ENCODE results near the gene HLCS. TPM values are rescaled to one million over a fixed set of nuclear protein-coding genes. Genes with fewer than 3 reads are reported as not detected.
"Not testable (repeated sequence)": the region's sequence is repeated elsewhere in the genome, so short reads cannot be mapped to it uniquely, and the experiment has no call there.

HLCS gene
- total and polyA plus RNA-seq, 2 donors = 8.6 to 22.9 TPM

- Histone ChIP-seq H3K4me3 (ENCODE audit: low read depth, low read length) (no peak overlapping the region), H3K36me3 (ENCODE audit: insufficient read depth) (no peaks in the 10 kb centered on the region), H3K27ac (ENCODE audit: low read depth) (no peak overlapping the region), H3K4me1 (ENCODE audit: insufficient read depth) (no peaks in the 10 kb centered on the region)
- DNase-seq (ENCODE audit: extremely low spot score) = no peak
- 81% methylated on average over 7 of the region's 7 CpGs for WGBS
Observed at GRCh38 chr21:36992671-36993070, 26.2 kb upstream of the HLCS start.

- WGBS = 63% methylated on average over 21 of the region's 21 CpGs
- DNase-seq (ENCODE audit: extremely low spot score) = no peak
- Histone ChIP-seq H3K4me3 (ENCODE audit: low read depth, low read length) (peak overlapping the region; percentile 55), H3K27ac (ENCODE audit: low read depth) (peak overlapping the region; percentile 81), H3K36me3 (ENCODE audit: insufficient read depth) (no peaks in the 10 kb centered on the region), H3K4me1 (ENCODE audit: insufficient read depth) (no peaks in the 10 kb centered on the region)
Observed at GRCh38 chr21:36990508-36991205, 24.2 kb upstream of the HLCS start.

- H3K4me3 ChIP-seq (ENCODE audit: low read depth, low read length) = peak overlapping the region; percentile 55
- peak; percentile 54 for DNase-seq (ENCODE audit: extremely low spot score)
- H3K4me1 ChIP-seq (ENCODE audit: insufficient read depth) = no peaks in the 10 kb centered on the region
- WGBS = 1% methylated on average over 97 of the region's 97 CpGs
- H3K36me3 ChIP-seq (ENCODE audit: insufficient read depth) = no peaks in the 10 kb centered on the region
- H3K27ac ChIP-seq (ENCODE audit: low read depth) = peak overlapping the region; percentile 98
Observed at GRCh38 chr21:36989699-36990507, 23.4 kb upstream of the HLCS start.

GRCh38 chr21:36989199-36989698, 22.8 kb upstream of the HLCS start:
- Histone ChIP-seq H3K27ac (ENCODE audit: low read depth) (peak overlapping the region; percentile 98), H3K4me3 (ENCODE audit: low read depth, low read length) (peak overlapping the region; percentile 55)
- 42% methylated on average over 22 of the region's 22 CpGs for WGBS
- H3K4me1 ChIP-seq (ENCODE audit: insufficient read depth); H3K36me3 ChIP-seq (ENCODE audit: insufficient read depth); DNase-seq (ENCODE audit: extremely low spot score): not testable (repeated sequence)

- 73% methylated on average over 4 of the region's 4 CpGs for WGBS
Observed at GRCh38 chr21:36988536-36988935, 22.1 kb upstream of the HLCS start.

GRCh38 chr21:36987845-36988244, 21.4 kb upstream of the HLCS start:
- Histone ChIP-seq H3K27ac (ENCODE audit: low read depth) (peak overlapping the region; percentile 18), H3K4me1 (ENCODE audit: insufficient read depth) (no peaks in the 10 kb centered on the region), H3K36me3 (ENCODE audit: insufficient read depth) (no peaks in the 10 kb centered on the region), H3K4me3 (ENCODE audit: low read depth, low read length) (no peak overlapping the region)
- no peak for DNase-seq (ENCODE audit: extremely low spot score)

More at GRCh38 chr21:36988536-36988935, 22.1 kb upstream of the HLCS start:
- H3K4me3 ChIP-seq (ENCODE audit: low read depth, low read length) = no peak overlapping the region
- no peak for DNase-seq (ENCODE audit: extremely low spot score)
- no peaks in the 10 kb centered on the region for H3K36me3 ChIP-seq (ENCODE audit: insufficient read depth)
- peak overlapping the region; percentile 18 for H3K27ac ChIP-seq (ENCODE audit: low read depth)
- H3K4me1 ChIP-seq (ENCODE audit: insufficient read depth) = no peaks in the 10 kb centered on the region

GRCh38 chr21:36985751-36986594, 19.5 kb upstream of the HLCS start:
- H3K27ac ChIP-seq (ENCODE audit: low read depth) = no peak overlapping the region
- no peak for DNase-seq (ENCODE audit: extremely low spot score)
- no peak overlapping the region for H3K4me3 ChIP-seq (ENCODE audit: low read depth, low read length)
- H3K4me1 ChIP-seq (ENCODE audit: insufficient read depth) = no peaks in the 10 kb centered on the region
- 93% methylated on average over 9 of the region's 9 CpGs for WGBS
- H3K36me3 ChIP-seq (ENCODE audit: insufficient read depth) = no peaks in the 10 kb centered on the region

GRCh38 chr21:36981977-36982700, 15.7 kb upstream of the HLCS start:
- 72% methylated on average over 6 of the region's 6 CpGs for WGBS
- Histone ChIP-seq H3K4me3 (ENCODE audit: low read depth, low read length) (no peak overlapping the region), H3K27ac (ENCODE audit: low read depth) (no peak overlapping the region), H3K36me3 (ENCODE audit: insufficient read depth) (no peaks in the 10 kb centered on the region), H3K4me1 (ENCODE audit: insufficient read depth) (no peaks in the 10 kb centered on the region)
- no peak for DNase-seq (ENCODE audit: extremely low spot score)

GRCh38 chr21:36981049-36981391, 14.6 kb upstream of the HLCS start:
- no peak for DNase-seq (ENCODE audit: extremely low spot score)
- WGBS = 46% methylated on average over 2 of the region's 2 CpGs
- Histone ChIP-seq H3K27ac (ENCODE audit: low read depth) (no peak overlapping the region), H3K36me3 (ENCODE audit: insufficient read depth) (no peaks in the 10 kb centered on the region), H3K4me3 (ENCODE audit: low read depth, low read length) (peak overlapping the region; percentile 35), H3K4me1 (ENCODE audit: insufficient read depth) (no peaks in the 10 kb centered on the region)

- DNase-seq (ENCODE audit: extremely low spot score) = no peak
- WGBS = 5% methylated on average over 53 of the region's 53 CpGs
Observed at GRCh38 chr21:36980280-36981048, 14.0 kb upstream of the HLCS start.

GRCh38 chr21:36976882-36977651, 10.6 kb upstream of the HLCS start:
- H3K4me1 ChIP-seq (ENCODE audit: insufficient read depth) = peaks cover 1% of the 10 kb centered on the region
- peak; percentile 82 for DNase-seq (ENCODE audit: extremely low spot score)
- H3K36me3 ChIP-seq (ENCODE audit: insufficient read depth) = no peaks in the 10 kb centered on the region
- H3K4me3 ChIP-seq (ENCODE audit: low read depth, low read length) = no peak overlapping the region
- H3K27ac ChIP-seq (ENCODE audit: low read depth) = no peak overlapping the region
- WGBS = 22% methylated on average over 8 of the region's 8 CpGs

More at GRCh38 chr21:36980280-36981048, 14.0 kb upstream of the HLCS start:
- H3K4me3 ChIP-seq (ENCODE audit: low read depth, low read length) = peak overlapping the region; percentile 35
- no peaks in the 10 kb centered on the region for H3K4me1 ChIP-seq (ENCODE audit: insufficient read depth)
- no peaks in the 10 kb centered on the region for H3K36me3 ChIP-seq (ENCODE audit: insufficient read depth)
- no peak overlapping the region for H3K27ac ChIP-seq (ENCODE audit: low read depth)

All from urinary bladder (tissue), 4 donors.